HepG2 (cell line): ENCODE data around the gene ERMAP. TPM values are rescaled to one million over a fixed set of nuclear protein-coding genes. Genes with fewer than 3 reads are reported as not detected.

Experiments
- AGO2 ChIP-seq: fragments of 200-400 bp; formaldehyde crosslinking; optimal IDR thresholded peaks from 2 replicates; pipeline ENCODE3; 2017; ENCODE audit warnings: mild to moderate bottlenecking, low read depth, low read length, moderate library complexity
- BRF2 ChIP-seq: sonication (generic); formaldehyde crosslinking; IDR thresholded peaks from 2 replicates; pipeline ENCODE4 v1.8.1; 2022; ENCODE audit warnings: mild to moderate bottlenecking, missing genetic modification reagents
- CAMTA2 ChIP-seq: sonication (generic); formaldehyde crosslinking; IDR thresholded peaks from 2 replicates; pipeline ENCODE4 v1.4.0; 2020; ENCODE audit warnings: mild to moderate bottlenecking, missing genetic modification reagents, borderline replicate concordance
- EP300 ChIP-seq, 3 experiments: sonication (generic) in 1 of 3; formaldehyde crosslinking in 1 of 3; IDR thresholded peaks; 2 replicates each; pipeline versions ENCODE4 v1.5.1 to v1.6.1; 2011 to 2020; ENCODE audit warnings: low read depth in 2 of 3, low read length in 2 of 3, borderline replicate concordance in 1 of 3, improper control_type of control experiment in 1 of 3, mild to moderate bottlenecking in 1 of 3, missing genetic modification reagents in 1 of 3, moderate library complexity in 1 of 3
- LCORL ChIP-seq, 2 experiments: fragments of 450-650 bp in 1 of 2; sonication (generic) in 1 of 2; formaldehyde crosslinking in 1 of 2; IDR thresholded peaks; 2 replicates each; pipeline versions ENCODE4 v1.5.0 to v1.6.1; 2017 to 2020; ENCODE audit warnings: antibody characterized with exemption in 1 of 2, missing genetic modification reagents in 1 of 2
- MXI1 ChIP-seq: IDR thresholded peaks from 3 replicates; pipeline ENCODE4 v1.6.1; 2012; ENCODE audit warnings: low read depth, low read length, inconsistent platforms, borderline replicate concordance
- NFKBIZ ChIP-seq: IDR thresholded peaks from 2 replicates; pipeline ENCODE4 v1.6.1; 2018; ENCODE audit warnings: missing genetic modification reagents, missing compliant biosample characterization
- NR2F6 ChIP-seq, 2 experiments: IDR thresholded peaks; 2 replicates each; pipeline ENCODE4 v1.6.1; 2016; ENCODE audit warnings: antibody characterized with exemption in 1 of 2, mild to moderate bottlenecking in 1 of 2
- PLRG1 ChIP-seq: fragments of 450-650 bp; conservative IDR thresholded peaks from 2 replicates; pipeline ENCODE4 v1.6.1; 2016
- SCMH1 ChIP-seq: sonication (generic); formaldehyde crosslinking; IDR thresholded peaks from 2 replicates; pipeline ENCODE4 v1.9.0; 2021; ENCODE audit warnings: missing genetic modification reagents, mild to moderate bottlenecking, borderline replicate concordance
- TOE1 ChIP-seq: sonication (generic); formaldehyde crosslinking; IDR thresholded peaks from 2 replicates; pipeline ENCODE4 v1.4.0; 2020; ENCODE audit warnings: mild to moderate bottlenecking, missing genetic modification reagents
- ZNF232 ChIP-seq: sonication (generic); formaldehyde crosslinking; IDR thresholded peaks from 2 replicates; pipeline ENCODE4 v1.4.0; 2020; ENCODE audit warnings: missing genetic modification reagents, borderline replicate concordance
- ZNF576 ChIP-seq: sonication (generic); formaldehyde crosslinking; IDR thresholded peaks from 2 replicates; pipeline ENCODE4 v1.4.0; 2020; ENCODE audit warnings: mild to moderate bottlenecking, missing genetic modification reagents
- ZNF816 ChIP-seq: sonication (generic); formaldehyde crosslinking; IDR thresholded peaks from 2 replicates; pipeline ENCODE4 v1.8.0; 2022; ENCODE audit warnings: missing genetic modification reagents, mild to moderate bottlenecking, borderline replicate concordance
- ZSCAN31 ChIP-seq: sonication (generic); formaldehyde crosslinking; IDR thresholded peaks from 2 replicates; pipeline ENCODE4 v1.5.0; 2020; ENCODE audit warnings: low read depth, mild to moderate bottlenecking, missing genetic modification reagents
- polyA plus RNA-seq, 8 experiments: library from polyadenylated mRNA; depleted of rRNA in 3 of 8; stranded (reverse) in 7 of 8; unstranded in 1 of 8; fragments of >200 nt; fragmentation: Illumina TruSeq in 4 of 8; extraction: Trizol in 4 of 8; gene quantifications; 2 replicates each; pipeline versions ENCODE4 v1.2.1 to v1.2.3, GENCODE V29; 2011 to 2016; ENCODE audit warnings: low read depth in 4 of 8, missing spikeins in 1 of 8, mixed read lengths in 1 of 8; ENCODE audit not compliant: insufficient read depth in 1 of 8
- total RNA-seq, 5 experiments: library from RNA; depleted of rRNA; stranded (reverse); fragments of >200 nt; fragmentation: Illumina TruSeq; extraction: Trizol; gene quantifications; 2 replicates each; pipeline ENCODE4 v1.2.3, GENCODE V29; 2016; ENCODE audit warnings: low read depth in 1 of 5
- TF ChIP-seq, protein P1 (sequence below): sonication (generic); formaldehyde crosslinking; IDR thresholded peaks from 2 replicates; pipeline ENCODE4 v1.4.0; 2020; ENCODE audit warnings: missing genetic modification reagents
- TF ChIP-seq, protein P2 (sequence below): sonication (generic); formaldehyde crosslinking; IDR thresholded peaks from 2 replicates; pipeline ENCODE4 v1.4.0; 2020; ENCODE audit warnings: missing genetic modification reagents
- TF ChIP-seq, protein P3 (sequence below): sonication (generic); formaldehyde crosslinking; IDR thresholded peaks from 2 replicates; pipeline ENCODE4 v1.8.1; 2023; ENCODE audit warnings: mild to moderate bottlenecking, moderate library complexity, missing genetic modification reagents

The ERMAP gene
- total and polyA plus RNA-seq, 2 of the 13 experiments (the other 11 are each of a cell fraction or from before 2014, with no cell fraction given), result 2.2 to 4.4 TPM

GRCh38 chr1:42816585-42817439, at the start of gene ERMAP, which contains the start of gene SVBP (continued):
- TF ChIP-seq ZNF232 (CRISPR knock-in tag), result no peak; the same call in 1 of the 2 replicates
- TF ChIP-seq SCMH1 (CRISPR knock-in tag), result no peak
- TF ChIP-seq PLRG1, result no peak
- TF ChIP-seq, protein P1, sequence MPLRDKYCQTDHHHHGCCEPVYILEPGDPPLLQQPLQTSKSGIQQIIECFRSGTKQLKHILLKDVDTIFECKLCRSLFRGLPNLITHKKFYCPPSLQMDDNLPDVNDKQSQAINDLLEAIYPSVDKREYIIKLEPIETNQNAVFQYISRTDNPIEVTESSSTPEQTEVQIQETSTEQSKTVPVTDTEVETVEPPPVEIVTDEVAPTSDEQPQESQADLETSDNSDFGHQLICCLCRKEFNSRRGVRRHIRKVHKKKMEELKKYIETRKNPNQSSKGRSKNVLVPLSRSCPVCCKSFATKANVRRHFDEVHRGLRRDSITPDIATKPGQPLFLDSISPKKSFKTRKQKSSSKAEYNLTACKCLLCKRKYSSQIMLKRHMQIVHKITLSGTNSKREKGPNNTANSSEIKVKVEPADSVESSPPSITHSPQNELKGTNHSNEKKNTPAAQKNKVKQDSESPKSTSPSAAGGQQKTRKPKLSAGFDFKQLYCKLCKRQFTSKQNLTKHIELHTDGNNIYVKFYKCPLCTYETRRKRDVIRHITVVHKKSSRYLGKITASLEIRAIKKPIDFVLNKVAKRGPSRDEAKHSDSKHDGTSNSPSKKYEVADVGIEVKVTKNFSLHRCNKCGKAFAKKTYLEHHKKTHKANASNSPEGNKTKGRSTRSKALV (CRISPR knock-in tag), result peak; percentile 46; the same call in 1 of the 2 replicates
- peak; percentile 32; the same call in 1 of the 2 replicates for TF ChIP-seq ZSCAN31 (CRISPR knock-in tag)
- no peak for TF ChIP-seq ZNF816 (CRISPR knock-in tag)
- TF ChIP-seq ZNF576 (CRISPR knock-in tag), result no peak
- TF ChIP-seq NR2F6 (IDR thresholded peaks at IDR 0.05), result no peak
- TF ChIP-seq NR2F6 (CRISPR knock-in tag; IDR thresholded peaks at IDR 0.05), result no peak; the same call in 1 of the 2 replicates
- TF ChIP-seq, protein P2, sequence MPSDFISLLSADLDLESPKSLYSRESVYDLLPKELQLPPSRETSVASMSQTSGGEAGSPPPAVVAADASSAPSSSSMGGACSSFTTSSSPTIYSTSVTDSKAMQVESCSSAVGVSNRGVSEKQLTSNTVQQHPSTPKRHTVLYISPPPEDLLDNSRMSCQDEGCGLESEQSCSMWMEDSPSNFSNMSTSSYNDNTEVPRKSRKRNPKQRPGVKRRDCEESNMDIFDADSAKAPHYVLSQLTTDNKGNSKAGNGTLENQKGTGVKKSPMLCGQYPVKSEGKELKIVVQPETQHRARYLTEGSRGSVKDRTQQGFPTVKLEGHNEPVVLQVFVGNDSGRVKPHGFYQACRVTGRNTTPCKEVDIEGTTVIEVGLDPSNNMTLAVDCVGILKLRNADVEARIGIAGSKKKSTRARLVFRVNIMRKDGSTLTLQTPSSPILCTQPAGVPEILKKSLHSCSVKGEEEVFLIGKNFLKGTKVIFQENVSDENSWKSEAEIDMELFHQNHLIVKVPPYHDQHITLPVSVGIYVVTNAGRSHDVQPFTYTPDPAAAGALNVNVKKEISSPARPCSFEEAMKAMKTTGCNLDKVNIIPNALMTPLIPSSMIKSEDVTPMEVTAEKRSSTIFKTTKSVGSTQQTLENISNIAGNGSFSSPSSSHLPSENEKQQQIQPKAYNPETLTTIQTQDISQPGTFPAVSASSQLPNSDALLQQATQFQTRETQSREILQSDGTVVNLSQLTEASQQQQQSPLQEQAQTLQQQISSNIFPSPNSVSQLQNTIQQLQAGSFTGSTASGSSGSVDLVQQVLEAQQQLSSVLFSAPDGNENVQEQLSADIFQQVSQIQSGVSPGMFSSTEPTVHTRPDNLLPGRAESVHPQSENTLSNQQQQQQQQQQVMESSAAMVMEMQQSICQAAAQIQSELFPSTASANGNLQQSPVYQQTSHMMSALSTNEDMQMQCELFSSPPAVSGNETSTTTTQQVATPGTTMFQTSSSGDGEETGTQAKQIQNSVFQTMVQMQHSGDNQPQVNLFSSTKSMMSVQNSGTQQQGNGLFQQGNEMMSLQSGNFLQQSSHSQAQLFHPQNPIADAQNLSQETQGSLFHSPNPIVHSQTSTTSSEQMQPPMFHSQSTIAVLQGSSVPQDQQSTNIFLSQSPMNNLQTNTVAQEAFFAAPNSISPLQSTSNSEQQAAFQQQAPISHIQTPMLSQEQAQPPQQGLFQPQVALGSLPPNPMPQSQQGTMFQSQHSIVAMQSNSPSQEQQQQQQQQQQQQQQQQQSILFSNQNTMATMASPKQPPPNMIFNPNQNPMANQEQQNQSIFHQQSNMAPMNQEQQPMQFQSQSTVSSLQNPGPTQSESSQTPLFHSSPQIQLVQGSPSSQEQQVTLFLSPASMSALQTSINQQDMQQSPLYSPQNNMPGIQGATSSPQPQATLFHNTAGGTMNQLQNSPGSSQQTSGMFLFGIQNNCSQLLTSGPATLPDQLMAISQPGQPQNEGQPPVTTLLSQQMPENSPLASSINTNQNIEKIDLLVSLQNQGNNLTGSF, result no peak
- TF ChIP-seq LCORL (IDR thresholded peaks at IDR 0.05), result no peak
- TF ChIP-seq LCORL (CRISPR knock-in tag; IDR thresholded peaks at IDR 0.05), result 0 out of 2 replicates have a peak, but pooled peaks have one; percentile 16
- TF ChIP-seq EP300 (IDR thresholded peaks at IDR 0.05; ENCODE audit: low read depth in 2 of 2, low read length in 2 of 2), result no peak
- no peak for TF ChIP-seq EP300 (CRISPR knock-in tag; IDR thresholded peaks at IDR 0.05; ENCODE audit: borderline replicate concordance)
- TF ChIP-seq AGO2, result peak; percentile 38
- TF ChIP-seq, protein P3, sequence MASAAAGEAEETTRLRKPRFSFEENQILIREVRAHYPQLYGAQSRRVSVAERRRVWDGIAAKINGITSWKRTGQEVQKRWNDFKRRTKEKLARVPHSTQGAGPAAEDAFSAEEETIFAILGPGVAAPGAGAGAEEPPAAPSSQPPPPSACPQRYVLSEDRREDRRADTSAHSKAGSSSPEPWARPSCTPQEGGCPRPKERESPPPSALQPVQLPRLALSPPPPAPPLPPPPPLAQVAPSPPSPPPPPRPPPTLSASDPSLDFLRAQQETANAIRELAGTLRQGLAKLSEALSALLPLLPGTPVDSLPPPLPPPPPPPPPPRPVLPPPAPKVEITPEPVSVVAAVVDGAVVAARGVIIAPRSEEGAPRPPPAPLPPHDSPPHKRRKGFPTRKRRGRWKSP (CRISPR knock-in tag), result no peak
- TF ChIP-seq CAMTA2 (CRISPR knock-in tag), result no peak
- TF ChIP-seq BRF2 (CRISPR knock-in tag), result no peak
- TF ChIP-seq MXI1, result peak; percentile 64; the same call in 1 of the 3 replicates
- TF ChIP-seq TOE1 (CRISPR knock-in tag), result no peak
- no peak for TF ChIP-seq NFKBIZ
